ENCODE measurements around the gene CD82.
A peak's percentile ranks its signal among the peaks of the same experiment; 100 is the strongest.

CD82 gene

DNA sequence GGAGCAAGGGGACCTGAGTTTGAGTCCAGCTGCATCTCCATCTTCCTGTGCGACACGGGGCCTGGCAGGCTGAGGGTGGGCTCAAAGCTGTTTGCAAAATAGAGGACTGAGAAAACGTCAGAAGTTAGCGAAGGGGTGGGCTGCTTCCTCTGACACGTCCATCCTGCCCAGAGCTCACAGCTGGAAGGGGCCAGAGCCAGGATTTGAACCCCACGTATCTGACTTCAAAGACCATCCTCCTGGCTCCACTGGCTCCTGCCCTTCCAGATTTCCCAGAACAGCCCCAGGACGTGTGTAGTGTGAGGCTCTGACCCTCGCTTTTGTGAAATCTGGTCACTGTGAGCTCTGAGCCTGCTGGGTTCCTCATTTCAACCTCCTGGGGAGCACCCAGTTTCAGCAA, 56.3 kb downstream of the CD82 start:
- DNase-seq = no peak

DNA sequence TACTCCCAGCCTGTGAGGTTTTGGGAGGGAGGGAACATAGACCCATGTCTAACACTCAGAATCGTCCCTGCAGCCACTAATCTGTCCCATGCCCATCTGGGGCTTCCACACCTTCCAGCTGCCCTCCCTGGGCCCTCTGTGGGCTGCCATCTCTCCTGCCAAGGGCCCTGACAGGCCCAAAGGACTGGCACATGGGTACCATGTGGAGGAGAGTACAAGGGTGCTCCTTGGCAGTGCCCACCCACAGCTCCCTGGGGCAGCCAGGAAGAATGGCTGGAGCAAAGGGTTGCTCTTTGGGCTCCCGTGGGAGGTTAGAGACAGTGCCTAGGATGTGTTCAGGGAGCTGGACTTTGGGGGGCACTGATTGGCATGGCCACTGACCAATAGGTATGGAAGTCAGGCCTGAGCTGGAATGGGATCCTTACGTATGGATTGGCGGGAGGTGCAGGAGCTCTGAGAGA, 56.8 kb downstream of the CD82 start:
- DNase-seq = no peak

DNA sequence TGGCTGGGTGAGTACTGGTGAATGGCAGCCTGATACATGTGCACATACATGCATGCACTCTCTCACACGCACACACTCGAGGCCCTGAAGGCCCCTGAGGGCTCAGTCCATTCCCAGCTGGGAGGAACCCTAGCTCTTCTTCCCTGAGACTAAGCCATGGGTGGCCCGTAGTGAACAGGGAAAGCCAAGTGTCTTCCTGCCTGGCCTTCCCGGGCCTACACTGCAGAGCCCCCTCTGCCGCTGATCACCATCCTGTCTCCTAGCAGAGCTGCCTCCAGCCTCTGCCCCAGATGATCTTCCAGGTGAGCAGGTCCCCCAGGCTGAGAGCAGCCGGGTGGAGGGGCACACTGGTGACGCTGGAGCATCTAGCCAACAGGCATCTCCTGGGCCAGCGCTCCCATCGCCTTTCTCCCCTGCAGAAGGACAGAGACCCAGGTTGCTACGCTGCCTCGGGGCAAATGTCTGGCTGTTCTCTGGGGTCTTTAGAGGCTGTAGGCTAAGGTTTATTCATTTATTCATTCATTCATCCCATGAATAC, 57.3 kb downstream of the CD82 start:
- no peak for DNase-seq

DNA sequence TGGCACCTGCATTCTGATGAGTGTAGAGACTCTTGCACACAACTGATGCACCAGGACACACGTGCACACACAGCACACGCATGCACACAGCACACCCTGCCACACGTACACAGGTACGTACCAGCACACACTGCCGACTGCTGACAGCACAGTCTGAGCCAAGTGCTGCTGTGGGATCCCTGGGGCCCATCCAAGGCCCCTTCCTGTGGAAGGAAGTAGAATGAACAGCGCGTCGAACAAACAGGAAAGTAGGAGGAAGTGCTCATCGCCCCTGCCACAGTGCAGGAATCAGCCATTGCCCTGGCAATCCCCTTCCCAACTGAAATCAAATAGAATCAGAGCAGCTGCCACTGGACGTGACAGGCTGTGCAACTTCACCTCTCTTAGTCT, 57.9 kb downstream of the CD82 start:
- DNase-seq = no peak

DNA sequence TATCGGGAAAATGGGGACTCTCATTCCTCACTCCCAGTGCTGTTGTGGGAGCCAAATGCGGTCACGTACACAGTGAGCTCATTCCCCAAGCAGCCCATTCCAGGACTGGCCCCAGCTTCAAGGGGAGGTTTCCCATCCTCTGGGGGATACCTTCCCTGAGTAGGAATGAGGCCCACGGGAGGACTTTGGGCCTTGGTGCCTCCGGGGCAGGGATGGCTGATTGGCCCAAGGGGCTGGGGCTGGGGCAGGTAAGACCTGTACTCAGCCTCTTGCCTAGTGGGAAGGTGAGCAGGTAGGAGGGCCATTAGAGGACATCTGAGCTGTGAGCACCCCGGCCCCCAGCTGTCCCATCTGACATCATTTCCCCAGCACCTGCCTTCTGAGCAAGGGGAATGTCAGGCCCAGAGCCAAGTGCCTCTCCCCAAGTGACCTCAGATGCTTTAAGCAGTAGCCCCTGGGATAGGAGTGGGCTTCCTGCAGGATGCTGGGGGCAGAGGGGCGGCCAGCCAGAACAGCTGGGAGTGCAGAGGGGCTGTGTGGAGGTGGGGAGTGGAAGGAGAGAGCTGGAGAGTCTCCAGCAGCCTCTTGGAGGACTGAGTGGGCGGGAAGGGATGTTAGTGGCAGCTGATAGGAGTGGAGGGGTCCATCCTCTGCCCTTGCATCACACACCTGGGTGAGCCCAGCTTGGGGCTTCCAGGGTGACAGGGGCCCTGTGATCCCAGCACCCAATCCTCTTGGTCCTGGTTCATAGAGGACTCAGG, 58.4 kb downstream of the CD82 start:
- no peak for DNase-seq

DNA sequence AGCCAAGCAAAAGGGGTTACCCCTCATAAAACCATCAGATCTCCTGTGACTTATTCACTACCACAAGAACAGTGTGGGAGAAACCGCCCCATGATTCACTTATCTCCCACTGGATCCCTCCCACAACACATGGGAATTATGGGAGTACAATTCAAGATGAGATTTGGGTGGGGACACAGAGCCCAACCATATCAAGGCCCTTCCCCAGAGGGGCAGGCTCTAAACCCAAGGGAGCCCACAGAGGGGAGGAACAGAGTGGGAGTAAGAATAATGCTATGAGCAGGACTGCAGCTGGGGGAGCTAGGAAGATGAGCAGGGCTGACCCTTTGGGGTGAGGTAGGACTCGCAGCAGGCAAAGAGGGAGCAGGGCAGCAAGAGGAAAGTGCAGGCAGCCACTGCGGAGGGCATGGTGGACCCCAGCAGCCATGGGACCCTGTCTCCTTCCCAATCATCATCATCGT, 59.3 kb downstream of the CD82 start:
- DNase-seq = no peak

DNA sequence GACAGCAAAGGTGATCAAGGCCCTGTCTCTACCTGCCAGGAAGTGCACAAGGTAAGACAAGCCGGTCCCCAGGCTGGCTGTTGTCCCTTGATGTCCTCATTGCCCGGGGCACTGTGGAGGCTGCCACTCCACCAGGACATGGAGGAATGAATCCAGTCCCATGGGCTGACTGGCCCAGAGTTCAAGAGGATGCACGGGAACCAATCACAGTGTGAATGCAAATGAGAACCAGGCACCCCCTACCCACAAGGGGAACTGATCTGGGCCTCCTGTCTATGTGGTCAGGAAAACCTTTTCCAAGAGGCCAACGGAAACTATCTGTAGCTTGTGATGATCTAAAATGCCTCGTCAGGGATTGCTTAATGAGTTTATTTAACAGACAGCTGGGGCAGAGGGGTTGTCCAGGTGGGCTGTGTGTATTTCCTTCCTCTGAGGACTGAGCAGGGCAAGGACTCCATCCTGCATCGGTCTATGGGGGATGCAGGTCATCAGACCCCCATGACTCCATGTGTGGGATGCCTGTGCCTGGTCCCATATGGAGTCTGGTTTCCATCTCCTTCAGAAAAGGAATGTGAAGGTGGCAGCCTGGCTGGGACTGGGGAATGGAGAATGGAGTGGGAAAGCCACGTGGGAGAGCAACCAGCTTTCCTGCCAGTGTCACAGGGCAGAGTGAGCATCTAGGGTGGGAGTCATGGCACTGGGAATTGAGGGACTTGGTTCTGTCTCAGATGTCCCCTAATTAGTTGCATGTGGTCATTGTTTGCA, 60.5 kb downstream of the CD82 start:
- peak; percentile 21 for DNase-seq

DNA sequence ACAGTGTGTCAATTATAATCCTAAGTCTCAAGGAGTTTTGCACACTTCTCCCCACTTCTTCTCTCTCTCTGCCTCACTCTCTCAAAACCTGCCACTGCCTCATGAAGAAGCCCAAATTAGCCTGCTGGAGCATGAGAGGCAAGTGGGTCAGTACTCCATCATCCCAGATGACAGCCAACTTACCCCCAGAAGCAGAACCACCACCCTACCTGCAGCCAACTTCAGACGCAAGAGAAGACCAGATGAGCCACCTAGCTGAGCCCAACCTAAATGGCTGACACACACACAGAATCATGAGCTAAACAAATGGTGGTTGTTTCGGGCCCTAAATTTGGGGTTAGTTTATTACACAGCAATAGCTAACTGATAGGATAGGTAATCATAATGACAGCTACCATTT, 61.2 kb downstream of the CD82 start:
- no peak for DNase-seq

DNA sequence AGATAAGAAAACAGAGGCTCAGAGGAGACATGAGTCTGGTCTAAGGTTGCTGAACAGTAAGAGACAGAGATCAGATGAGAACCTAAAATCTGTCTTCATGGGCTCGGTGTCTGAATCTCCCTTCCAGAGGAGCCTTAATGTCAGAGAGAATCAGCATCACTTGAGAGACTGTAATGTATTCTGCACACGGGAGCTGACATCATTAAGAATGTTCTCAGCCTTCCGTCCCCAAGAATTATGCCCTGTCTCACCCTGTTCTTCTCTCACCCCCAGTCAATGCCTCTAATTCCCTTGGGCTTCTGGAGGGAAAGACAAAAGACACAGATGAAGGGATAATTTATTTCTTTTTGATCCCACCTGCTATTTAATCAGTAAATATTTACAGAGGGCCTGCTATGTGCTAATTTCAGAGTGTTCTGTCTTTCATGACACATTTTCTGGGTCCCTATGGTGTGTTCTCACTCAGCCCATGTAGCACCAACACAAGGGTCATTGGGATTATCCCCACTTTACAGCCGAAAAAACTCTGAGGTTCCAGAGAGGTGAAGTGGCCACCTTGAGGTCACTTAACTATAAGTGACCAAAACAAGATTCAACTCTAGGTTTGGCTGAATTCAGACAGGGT, 61.8 kb downstream of the CD82 start:
- no peak for DNase-seq

DNA sequence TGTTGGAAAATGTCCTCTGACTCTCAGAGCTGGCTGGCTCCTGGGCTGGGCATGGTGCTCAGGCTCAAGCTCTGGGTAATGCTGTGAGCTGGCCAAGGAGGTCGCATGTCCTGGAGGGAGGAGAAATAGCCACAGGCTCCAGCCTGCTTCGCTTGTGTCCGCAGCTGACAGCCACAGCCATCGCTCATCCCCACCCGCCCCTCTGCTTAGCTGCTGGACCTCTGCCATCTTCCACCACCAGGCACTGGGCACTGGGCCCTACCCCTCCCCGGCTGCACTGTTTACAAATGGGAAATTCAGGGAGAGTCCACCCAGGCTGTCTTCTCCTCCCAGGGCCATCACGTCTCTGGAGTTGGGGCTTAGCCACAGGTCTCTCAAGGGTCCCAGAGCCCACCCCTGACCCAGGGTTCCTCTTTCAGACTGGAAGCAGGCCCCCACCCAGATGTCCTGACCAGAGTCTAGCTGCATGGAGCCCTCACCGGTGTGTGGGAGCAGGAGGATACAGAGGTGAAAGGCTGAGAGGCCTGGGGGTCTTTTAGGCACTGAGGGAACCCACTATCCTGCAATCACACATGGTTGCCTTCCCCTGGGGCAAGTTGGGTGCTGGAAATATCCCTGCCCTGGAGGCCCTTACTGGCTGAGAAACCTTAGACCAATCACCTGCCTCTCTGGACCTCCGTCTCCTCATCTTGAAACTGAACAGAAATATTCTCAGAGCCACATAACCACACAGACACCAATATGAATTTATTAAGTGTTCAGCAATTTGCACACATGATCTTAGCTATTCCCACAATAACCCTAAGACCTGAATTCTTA, 62.7 kb downstream of the CD82 start:
- DNase-seq = no peak

DNA sequence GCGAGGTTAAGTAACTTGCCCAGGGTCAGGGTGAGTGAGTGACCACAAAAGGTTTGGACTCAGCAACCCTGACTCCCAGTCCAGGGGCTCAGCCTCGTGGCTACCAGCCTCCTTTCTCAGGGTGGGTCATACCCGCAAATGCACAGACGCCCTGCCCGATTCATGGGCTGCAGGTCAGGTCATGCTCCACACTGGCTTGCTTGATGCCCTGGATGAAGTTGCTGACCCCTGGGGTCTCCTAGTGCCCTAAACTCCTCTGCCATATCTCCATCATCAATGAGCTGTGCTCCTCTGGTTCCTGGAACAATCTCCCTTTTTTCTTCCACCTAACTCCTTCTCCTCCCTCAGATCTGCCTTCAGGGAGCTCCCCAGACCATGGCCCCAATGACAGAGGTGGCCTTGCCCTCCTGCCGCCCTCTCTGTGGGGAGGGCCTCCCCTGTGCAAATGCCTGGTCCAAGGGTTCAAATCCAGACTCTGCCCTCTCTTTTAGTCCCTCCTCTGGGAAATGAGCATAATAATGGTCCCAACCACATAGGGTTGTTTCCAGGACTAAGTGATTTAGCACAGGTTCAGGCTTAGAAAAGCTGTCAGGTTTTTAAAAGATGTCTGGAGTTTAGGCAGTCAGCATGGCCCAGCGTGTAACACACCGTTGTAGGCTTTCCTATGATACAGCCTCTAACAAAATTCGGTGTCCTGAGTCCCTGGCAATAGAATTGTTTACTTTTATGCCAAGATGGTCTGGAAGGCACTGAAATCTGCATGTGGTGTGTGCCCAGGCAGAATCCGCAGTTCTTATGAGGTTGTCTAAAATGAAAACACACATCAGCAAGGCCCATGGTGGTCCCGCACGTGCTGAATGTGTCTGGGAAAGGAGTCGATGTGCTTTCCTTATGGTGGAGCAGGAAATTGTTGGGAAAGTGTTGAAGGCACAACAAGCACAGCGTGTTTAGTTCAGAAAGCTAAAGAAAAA, 63.6 kb downstream of the CD82 start:
- no peak for DNase-seq

DNA sequence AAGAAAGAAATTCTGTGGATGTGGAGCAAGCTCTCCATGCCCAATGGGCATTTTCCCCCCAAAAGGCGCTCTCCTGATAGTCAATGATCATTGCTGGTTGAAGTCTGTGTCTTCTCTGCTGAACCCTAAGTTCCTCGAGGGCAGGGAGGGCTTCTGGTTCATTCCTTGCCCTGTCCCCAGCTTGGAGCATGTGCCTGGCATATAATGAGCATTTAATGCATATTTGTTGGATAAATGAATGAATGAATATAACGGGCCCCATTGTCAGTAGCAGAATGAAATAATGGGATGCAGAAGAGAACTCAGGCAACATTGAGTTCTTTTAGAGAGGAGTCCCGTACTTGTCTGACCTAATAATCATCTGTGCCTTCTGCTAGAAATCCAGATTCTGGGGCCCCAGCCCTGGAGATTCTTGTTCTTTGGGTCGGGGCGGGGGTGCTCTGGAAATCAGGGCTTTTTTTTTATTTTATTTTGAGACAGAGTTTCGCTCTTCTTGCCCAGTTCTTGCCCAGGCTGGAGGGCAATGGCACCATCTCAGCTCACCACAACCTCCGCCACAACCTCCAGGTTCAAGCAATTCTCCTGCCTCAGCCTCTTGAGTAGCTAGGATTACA, 64.4 kb downstream of the CD82 start:
- no peak for DNase-seq

DNA sequence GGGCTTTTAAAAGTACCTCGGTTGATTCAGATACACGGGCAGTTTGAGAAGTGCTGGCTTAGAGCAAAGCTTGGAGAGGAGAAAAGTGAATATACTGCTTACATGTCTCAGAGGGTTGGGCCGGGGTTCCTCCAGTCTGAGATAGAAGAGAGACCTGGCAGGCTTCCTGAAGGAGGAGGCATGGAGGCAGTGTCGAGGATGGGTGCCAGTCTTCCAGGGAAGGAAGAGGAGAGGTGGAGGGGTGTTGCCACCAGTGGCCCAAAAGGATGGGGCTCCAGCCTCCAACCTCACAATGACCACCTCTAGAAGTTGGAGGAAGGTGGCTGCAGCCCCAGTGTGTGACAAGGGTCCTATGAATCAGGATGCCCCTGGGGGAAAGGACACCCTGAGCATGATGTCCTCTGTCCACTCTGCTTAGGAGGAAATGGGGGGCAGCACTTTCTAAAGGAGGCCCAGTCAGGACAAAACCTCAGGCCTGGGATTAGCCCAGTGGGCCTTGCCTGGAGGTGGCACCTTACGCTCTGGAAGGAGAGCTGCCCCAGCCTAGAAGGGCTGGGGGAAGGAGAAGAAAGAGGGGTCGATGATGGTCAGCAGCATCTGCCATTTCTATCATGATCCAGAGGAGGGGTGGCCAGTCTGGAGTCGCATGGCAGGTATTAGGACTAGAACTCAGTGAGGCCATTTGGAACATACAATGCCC, 65.2 kb downstream of the CD82 start:
- DNase-seq = no peak

DNA sequence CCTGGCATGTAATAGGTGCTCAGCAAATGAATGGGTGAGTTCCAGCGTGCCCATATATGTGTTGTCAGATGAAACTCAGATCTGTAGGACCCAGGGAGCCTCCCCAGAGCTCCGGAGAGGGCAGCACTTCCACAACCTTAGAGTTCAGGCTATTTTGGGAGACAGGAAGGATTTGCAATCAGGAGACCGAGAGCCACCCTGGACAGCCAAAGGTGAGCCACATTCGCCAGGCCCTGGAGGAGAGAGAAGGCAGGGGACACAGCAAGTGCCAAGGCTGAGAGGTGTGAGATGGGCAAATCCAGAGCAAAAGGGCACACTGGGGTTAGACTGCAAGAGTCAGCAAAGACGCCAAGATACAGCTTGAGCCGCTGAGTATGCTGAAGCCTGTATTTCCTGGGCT, 66.4 kb downstream of the CD82 start:
- DNase-seq = no peak

DNA sequence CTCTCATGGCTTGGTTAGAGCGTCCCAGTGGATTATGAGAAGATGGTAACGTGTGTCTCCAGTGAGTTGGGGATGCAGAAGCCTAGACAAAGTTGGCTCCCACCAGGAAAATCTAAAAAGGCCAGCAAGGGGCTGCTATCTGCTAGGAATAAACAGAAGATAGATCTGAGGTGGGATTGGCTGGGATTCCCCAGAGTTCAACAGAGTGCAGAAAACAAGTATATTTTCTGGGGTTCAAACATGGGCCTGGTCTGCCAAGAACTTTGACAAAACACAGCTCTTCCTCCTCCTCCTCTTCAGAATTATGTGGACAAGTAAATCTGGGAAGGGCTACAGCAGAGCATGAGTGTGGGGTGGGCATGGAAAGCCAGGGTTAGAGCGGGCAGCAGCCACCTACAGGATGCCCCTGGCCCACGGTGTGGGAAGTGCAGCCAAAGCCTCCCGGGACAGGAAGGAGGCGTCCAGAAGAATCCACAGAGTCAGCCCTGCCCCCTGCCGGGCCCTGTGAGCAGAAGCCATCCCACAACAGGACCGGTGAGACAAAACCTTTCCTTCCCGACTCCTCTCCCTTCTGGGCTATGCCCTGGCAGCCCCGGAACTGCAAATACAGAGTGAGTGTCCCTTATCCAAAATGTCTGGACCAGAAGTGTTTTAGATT, 67.1 kb downstream of the CD82 start:
- DNase-seq = peak; percentile 39

DNA sequence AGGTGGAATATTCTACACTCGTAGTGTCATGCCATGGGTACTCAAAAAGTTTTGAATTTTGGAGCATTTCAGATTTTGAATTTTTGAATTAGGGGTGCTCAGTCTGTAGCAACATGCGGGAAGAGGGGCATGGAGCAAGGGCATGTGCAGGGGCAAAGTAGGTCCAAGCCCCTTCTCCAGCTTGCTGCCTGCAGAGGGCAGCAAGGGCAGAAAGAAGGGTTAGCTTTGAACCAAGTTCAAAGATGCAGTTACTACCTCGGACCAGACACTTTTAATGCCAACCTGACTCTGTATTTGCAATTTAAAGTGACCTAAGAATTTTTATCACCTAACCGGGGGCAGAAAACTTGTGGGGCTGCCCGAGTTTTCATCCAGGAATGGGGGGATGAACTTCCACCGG, 68.2 kb downstream of the CD82 start:
- DNase-seq = no peak

DNA sequence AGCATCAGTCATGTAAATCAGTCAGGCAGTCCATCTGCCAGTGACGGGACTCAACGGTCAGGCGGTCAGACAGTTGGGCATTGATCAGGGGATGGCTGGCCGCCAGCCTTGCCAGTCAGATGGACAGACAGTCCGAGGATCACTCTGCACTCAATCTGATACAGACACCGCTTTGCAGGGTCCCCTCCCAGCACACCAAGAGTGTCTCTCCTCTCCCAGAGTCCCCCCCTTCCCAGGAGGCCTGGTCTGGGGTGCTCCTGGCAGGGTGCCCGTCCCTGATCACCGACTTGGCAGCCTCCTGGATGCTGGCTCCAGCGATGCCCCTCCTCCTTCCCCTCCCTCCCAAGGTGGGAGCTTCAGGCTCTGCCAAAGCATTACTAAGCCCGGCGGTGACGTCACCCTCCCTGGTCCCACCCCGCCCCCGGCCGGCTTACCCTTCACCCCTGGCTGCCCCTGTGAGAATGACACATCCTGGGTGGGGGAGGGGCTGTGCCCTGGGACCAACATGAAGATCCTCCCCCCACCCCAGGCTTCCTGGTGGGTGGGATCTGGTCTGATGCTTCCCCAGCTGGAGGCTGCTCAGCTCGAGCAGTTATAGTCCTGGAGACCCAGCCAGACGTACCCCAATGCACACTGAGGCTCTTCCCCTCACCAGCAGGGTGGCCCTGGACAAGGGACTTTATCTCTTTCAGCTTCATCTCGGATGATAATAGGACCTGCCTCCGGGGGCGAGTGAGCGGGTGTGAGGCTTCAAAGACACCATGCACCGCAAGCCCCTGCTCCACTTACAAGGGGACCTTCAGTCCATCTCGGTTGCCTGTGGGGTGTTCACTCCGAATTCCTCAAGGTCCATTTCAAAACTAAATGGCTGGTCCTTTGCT, 69.2 kb downstream of the CD82 start:
- DNase-seq = peak; percentile 17

DNA sequence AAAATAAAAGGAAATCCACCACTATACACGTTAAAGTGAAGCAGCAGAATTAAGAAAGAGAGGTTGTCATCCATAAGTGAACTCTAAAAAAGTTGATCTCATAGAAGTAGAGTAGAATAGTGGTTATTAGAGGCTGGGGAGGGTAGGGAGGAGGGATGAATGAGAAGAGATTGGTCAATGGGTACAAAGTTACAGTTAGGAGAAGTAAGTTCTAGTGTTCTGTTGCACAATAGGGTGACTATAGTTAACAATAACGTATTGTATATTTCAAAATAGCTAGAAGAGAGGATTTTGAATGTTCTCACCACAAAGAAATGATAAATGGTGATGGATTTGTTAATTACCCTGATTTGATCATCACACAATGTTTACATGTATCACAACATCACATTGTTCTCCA, 72.0 kb downstream of the CD82 start:
- DNase-seq = peak; percentile 80

DNA sequence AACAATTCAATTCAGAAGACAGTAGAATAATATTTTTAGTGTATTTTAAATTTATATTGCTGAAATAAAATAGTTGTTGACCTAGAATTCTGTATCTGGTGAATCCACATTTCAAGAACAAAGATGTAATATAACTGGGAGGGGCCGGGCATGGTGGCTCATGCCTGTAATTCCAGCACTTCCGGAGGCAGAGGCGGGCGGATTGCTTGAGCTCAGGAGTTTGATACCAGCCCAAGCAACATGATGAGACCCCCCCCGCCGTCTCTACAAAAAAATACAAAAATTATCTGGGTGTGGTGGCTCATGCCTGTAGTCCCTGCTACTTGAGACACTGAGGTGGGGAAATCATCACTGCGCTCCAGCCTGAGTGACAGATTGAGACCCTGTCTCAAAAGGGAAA, 72.6 kb downstream of the CD82 start:
- no peak for DNase-seq

All from inflammatory macrophage treated with lipopolysaccharide for 4 hours (primary cell).